ENCODE results near the gene PPFIBP1.

The PPFIBP1 gene

GRCh38 chr12:27499377-27499776, 24.6 kb upstream of the PPFIBP1 start:
- FAIRE-seq: no peak
- DNase-seq (ENCODE audit: insufficient read length): no peak
- no peak for TF ChIP-seq POLR2AphosphoS5 (IDR thresholded peaks at IDR 0.05; ENCODE audit: low read depth, low read length)
- TF ChIP-seq POLR2A (IDR thresholded peaks at IDR 0.05; ENCODE audit: low read depth, low read length): no peak
- TF ChIP-seq TAF1 (IDR thresholded peaks at IDR 0.05; ENCODE audit: borderline replicate concordance, low read depth, low read length): no peak

- DNase-seq (ENCODE audit: insufficient read length): no peak
- FAIRE-seq: no peak
- TF ChIP-seq TAF1 (IDR thresholded peaks at IDR 0.05; ENCODE audit: borderline replicate concordance, low read depth, low read length) (no peak), POLR2A (IDR thresholded peaks at IDR 0.05; ENCODE audit: low read depth, low read length) (no peak), POLR2AphosphoS5 (IDR thresholded peaks at IDR 0.05; ENCODE audit: low read depth, low read length) (no peak)
These were observed 23.5 kb upstream of the PPFIBP1 start for GRCh38 chr12:27500546-27500945.

- FAIRE-seq (no peak), DNase-seq (ENCODE audit: insufficient read length) (no peak)
- TF ChIP-seq POLR2A (IDR thresholded peaks at IDR 0.05; ENCODE audit: low read depth, low read length) (no peak), POLR2AphosphoS5 (IDR thresholded peaks at IDR 0.05; ENCODE audit: low read depth, low read length) (no peak), TAF1 (IDR thresholded peaks at IDR 0.05; ENCODE audit: borderline replicate concordance, low read depth, low read length) (no peak)
These were observed 22.0 kb upstream of the PPFIBP1 start for GRCh38 chr12:27502021-27502435.

GRCh38 chr12:27504507-27504906, 19.5 kb upstream of the PPFIBP1 start:
- FAIRE-seq (no peak), DNase-seq (ENCODE audit: insufficient read length) (no peak)
- TF ChIP-seq POLR2AphosphoS5 (IDR thresholded peaks at IDR 0.05; ENCODE audit: low read depth, low read length) (no peak), TAF1 (IDR thresholded peaks at IDR 0.05; ENCODE audit: borderline replicate concordance, low read depth, low read length) (no peak), POLR2A (IDR thresholded peaks at IDR 0.05; ENCODE audit: low read depth, low read length) (no peak)

GRCh38 chr12:27505109-27505508, 18.9 kb upstream of the PPFIBP1 start:
- DNase-seq (ENCODE audit: insufficient read length): no peak
- FAIRE-seq: no peak
- TF ChIP-seq TAF1 (IDR thresholded peaks at IDR 0.05; ENCODE audit: borderline replicate concordance, low read depth, low read length) (no peak), POLR2A (IDR thresholded peaks at IDR 0.05; ENCODE audit: low read depth, low read length) (no peak), POLR2AphosphoS5 (IDR thresholded peaks at IDR 0.05; ENCODE audit: low read depth, low read length) (no peak)

- FAIRE-seq: no peak
- no peak for TF ChIP-seq POLR2A (IDR thresholded peaks at IDR 0.05; ENCODE audit: low read depth, low read length)
- no peak for TF ChIP-seq POLR2AphosphoS5 (IDR thresholded peaks at IDR 0.05; ENCODE audit: low read depth, low read length)
- no peak for TF ChIP-seq TAF1 (IDR thresholded peaks at IDR 0.05; ENCODE audit: borderline replicate concordance, low read depth, low read length)
- no peak for DNase-seq (ENCODE audit: insufficient read length)
These were observed 18.2 kb upstream of the PPFIBP1 start for GRCh38 chr12:27505761-27506160.

GRCh38 chr12:27506645-27507189, 17.3 kb upstream of the PPFIBP1 start:
- TF ChIP-seq TAF1 (IDR thresholded peaks at IDR 0.05; ENCODE audit: borderline replicate concordance, low read depth, low read length) (no peak), POLR2AphosphoS5 (IDR thresholded peaks at IDR 0.05; ENCODE audit: low read depth, low read length) (no peak), POLR2A (IDR thresholded peaks at IDR 0.05; ENCODE audit: low read depth, low read length) (no peak)

GRCh38 chr12:27508736-27509431, 15.1 kb upstream of the PPFIBP1 start:
- TF ChIP-seq POLR2AphosphoS5 (IDR thresholded peaks at IDR 0.05; ENCODE audit: low read depth, low read length) (no peak), POLR2A (IDR thresholded peaks at IDR 0.05; ENCODE audit: low read depth, low read length) (no peak), TAF1 (IDR thresholded peaks at IDR 0.05; ENCODE audit: borderline replicate concordance, low read depth, low read length) (no peak)
- FAIRE-seq (no peak), DNase-seq (ENCODE audit: insufficient read length) (no peak)

More at GRCh38 chr12:27506645-27507189, 17.3 kb upstream of the PPFIBP1 start:
- FAIRE-seq (no peak), DNase-seq (ENCODE audit: insufficient read length) (no peak)

- FAIRE-seq (no peak), DNase-seq (ENCODE audit: insufficient read length) (no peak)
- TF ChIP-seq POLR2AphosphoS5 (IDR thresholded peaks at IDR 0.05; ENCODE audit: low read depth, low read length) (no peak), TAF1 (IDR thresholded peaks at IDR 0.05; ENCODE audit: borderline replicate concordance, low read depth, low read length) (no peak), POLR2A (IDR thresholded peaks at IDR 0.05; ENCODE audit: low read depth, low read length) (no peak)
These were observed 12.8 kb upstream of the PPFIBP1 start for GRCh38 chr12:27511031-27511722.

- DNase-seq (ENCODE audit: insufficient read length): no peak
- no peak for TF ChIP-seq POLR2A (IDR thresholded peaks at IDR 0.05; ENCODE audit: low read depth, low read length)
- TF ChIP-seq TAF1 (IDR thresholded peaks at IDR 0.05; ENCODE audit: borderline replicate concordance, low read depth, low read length): no peak
- no peak for TF ChIP-seq POLR2AphosphoS5 (IDR thresholded peaks at IDR 0.05; ENCODE audit: low read depth, low read length)
- FAIRE-seq: no peak
These were observed 12.3 kb upstream of the PPFIBP1 start for GRCh38 chr12:27511723-27512045.

GRCh38 chr12:27513155-27513824, 10.7 kb upstream of the PPFIBP1 start:
- TF ChIP-seq POLR2A (IDR thresholded peaks at IDR 0.05; ENCODE audit: low read depth, low read length): no peak
- FAIRE-seq: no peak
- no peak for DNase-seq (ENCODE audit: insufficient read length)

All from GM12892 (cell line).